Tibial nerve (tissue), 4 donors: Measurements from ENCODE around the gene CELSR1. TPM values are rescaled to one million over a fixed set of nuclear protein-coding genes. Genes with fewer than 3 reads are reported as not detected.

Experiments used
- DNase-seq, 2 donors: peaks; one replicate each; pipeline ENCODE4 v3.0.0-alpha.2; 2019; ENCODE audit warnings: low spot score in 2 of 2
- H3K27ac ChIP-seq, 4 donors: fragments of 200-600 bp; sonication (generic) in 3 of 4; one replicate each; pipeline ENCODE4 v1.5.1; 2017 to 2019; ENCODE audit warnings: mild to moderate bottlenecking in 1 of 4
- H3K27me3 ChIP-seq, 2 donors: fragments of 200-600 bp; sonication (generic) in 1 of 2; one replicate each; pipeline versions ENCODE4 v1.5.1 to v1.6.0; 2017 to 2019
- H3K36me3 ChIP-seq, 3 donors: fragments of 200-600 bp; sonication (generic); one replicate each; pipeline ENCODE4 v1.5.1; 2018 to 2019
- H3K4me1 ChIP-seq, 4 donors: fragments of 200-600 bp; sonication (generic) in 3 of 4; one replicate each; pipeline ENCODE4 v1.5.1; 2017 to 2019
- H3K4me3 ChIP-seq, 4 donors: fragments of 200-600 bp; sonication (generic) in 3 of 4; one replicate each; pipeline ENCODE4 v1.5.1; 2017 to 2019; ENCODE audit warnings: mild to moderate bottlenecking in 1 of 4, moderate library complexity in 1 of 4
- H3K9me3 ChIP-seq, 4 donors: fragments of 200-600 bp; sonication (generic) in 3 of 4; one replicate each; pipeline ENCODE4 v1.5.1; 2017 to 2019
- EP300 ChIP-seq, 2 donors: sonication (generic); formaldehyde crosslinking; IDR thresholded peaks; one replicate each; pipeline ENCODE4 v1.6.1; 2017; ENCODE audit warnings: antibody characterized with exemption in 2 of 2, mild to moderate bottlenecking in 1 of 2
- POLR2A ChIP-seq, 2 donors: fragments of 450-650 bp; IDR thresholded peaks; one replicate each; pipeline ENCODE4 v1.6.1; 2017; ENCODE audit warnings: antibody characterized with exemption in 2 of 2, mild to moderate bottlenecking in 2 of 2, moderate library complexity in 2 of 2
- WGBS, 2 donors: methylation state at CpG; one replicate each; pipeline ENCODE4 v1.1.5; 2018; 5-methylcytosine and 5-hydroxymethylcytosine counted together
- total RNA-seq, 4 donors: library from RNA; depleted of rRNA; stranded (reverse); fragments of >200 nt; gene quantifications; one replicate each; pipeline ENCODE4 v1.1.0, GENCODE V29; 2016
- TF ChIP-seq, protein P1 (sequence below), 5 experiments: fragments of 200-600 bp in 3 of 5; fragments of 450-650 bp in 2 of 5; sonication (generic) in 3 of 5; IDR thresholded peaks; one replicate each; pipeline ENCODE4 v1.5.1; 2016 to 2019; ENCODE audit warnings: antibody characterized with exemption in 5 of 5, mild to moderate bottlenecking in 3 of 5, moderate library complexity in 2 of 5

CELSR1 gene
- total RNA-seq, 4 donors from 2014 or later: 1.0 to 5.9 (median 2.6) TPM

DNA sequence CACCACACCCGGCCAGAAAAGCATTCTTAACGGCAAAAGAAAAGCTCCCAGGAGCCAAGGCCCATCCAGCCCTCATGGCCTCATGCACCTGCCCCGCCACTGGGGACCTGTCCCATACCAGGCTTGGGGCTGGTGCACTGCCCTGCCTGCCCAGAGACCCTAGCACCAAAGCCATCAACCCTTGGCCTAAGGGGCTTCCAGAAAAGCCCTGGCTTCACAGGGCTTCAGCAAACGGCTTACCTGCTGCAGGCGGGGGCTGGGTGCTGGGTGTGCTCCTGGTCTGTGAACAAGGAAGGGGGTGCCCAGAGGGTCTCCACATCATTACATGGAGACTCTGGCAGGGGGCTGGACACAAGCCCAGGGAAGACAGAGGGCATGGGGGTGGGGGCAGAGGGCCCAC lies 89.5 kb downstream of the CELSR1 start:
- Histone ChIP-seq H3K4me3 (no peak overlapping the region), H3K9me3 (no peaks in the 10 kb centered on the region), H3K4me1 (peaks cover 0 to 2% (median 0%) of the 10 kb centered on the region in 4 donors), H3K36me3 (no peaks in the 10 kb centered on the region), H3K27ac (no peak overlapping the region), H3K27me3 (peaks cover 0 to 9% of the 10 kb centered on the region in 2 donors)
- no peak for TF ChIP-seq POLR2A (IDR thresholded peaks at IDR 0.05)
- TF ChIP-seq, protein P1, sequence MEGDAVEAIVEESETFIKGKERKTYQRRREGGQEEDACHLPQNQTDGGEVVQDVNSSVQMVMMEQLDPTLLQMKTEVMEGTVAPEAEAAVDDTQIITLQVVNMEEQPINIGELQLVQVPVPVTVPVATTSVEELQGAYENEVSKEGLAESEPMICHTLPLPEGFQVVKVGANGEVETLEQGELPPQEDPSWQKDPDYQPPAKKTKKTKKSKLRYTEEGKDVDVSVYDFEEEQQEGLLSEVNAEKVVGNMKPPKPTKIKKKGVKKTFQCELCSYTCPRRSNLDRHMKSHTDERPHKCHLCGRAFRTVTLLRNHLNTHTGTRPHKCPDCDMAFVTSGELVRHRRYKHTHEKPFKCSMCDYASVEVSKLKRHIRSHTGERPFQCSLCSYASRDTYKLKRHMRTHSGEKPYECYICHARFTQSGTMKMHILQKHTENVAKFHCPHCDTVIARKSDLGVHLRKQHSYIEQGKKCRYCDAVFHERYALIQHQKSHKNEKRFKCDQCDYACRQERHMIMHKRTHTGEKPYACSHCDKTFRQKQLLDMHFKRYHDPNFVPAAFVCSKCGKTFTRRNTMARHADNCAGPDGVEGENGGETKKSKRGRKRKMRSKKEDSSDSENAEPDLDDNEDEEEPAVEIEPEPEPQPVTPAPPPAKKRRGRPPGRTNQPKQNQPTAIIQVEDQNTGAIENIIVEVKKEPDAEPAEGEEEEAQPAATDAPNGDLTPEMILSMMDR (IDR thresholded peaks at IDR 0.05): no peak
- no peak for TF ChIP-seq EP300 (IDR thresholded peaks at IDR 0.05)
- DNase-seq: no peak
- WGBS, 2 donors: 84 to 93% methylated on average over 5 of the region's 5 CpGs

GRCh38 chr22:46446799-46447198 lies 90.6 kb downstream of the CELSR1 start:
- no peaks in the 10 kb centered on the region for H3K9me3 ChIP-seq
- no peaks in the 10 kb centered on the region for H3K36me3 ChIP-seq
- H3K27me3 ChIP-seq: peaks cover 0 to 9% of the 10 kb centered on the region in 2 donors
- TF ChIP-seq, protein P1 (IDR thresholded peaks at IDR 0.05): no peak
- no peak for TF ChIP-seq POLR2A (IDR thresholded peaks at IDR 0.05)
- WGBS, 2 donors: 57 to 64% methylated on average over 4 of the region's 4 CpGs
- DNase-seq: no peak
- H3K4me1 ChIP-seq: no peaks in the 10 kb centered on the region
- no peak overlapping the region for H3K4me3 ChIP-seq
- no peak overlapping the region for H3K27ac ChIP-seq

DNA sequence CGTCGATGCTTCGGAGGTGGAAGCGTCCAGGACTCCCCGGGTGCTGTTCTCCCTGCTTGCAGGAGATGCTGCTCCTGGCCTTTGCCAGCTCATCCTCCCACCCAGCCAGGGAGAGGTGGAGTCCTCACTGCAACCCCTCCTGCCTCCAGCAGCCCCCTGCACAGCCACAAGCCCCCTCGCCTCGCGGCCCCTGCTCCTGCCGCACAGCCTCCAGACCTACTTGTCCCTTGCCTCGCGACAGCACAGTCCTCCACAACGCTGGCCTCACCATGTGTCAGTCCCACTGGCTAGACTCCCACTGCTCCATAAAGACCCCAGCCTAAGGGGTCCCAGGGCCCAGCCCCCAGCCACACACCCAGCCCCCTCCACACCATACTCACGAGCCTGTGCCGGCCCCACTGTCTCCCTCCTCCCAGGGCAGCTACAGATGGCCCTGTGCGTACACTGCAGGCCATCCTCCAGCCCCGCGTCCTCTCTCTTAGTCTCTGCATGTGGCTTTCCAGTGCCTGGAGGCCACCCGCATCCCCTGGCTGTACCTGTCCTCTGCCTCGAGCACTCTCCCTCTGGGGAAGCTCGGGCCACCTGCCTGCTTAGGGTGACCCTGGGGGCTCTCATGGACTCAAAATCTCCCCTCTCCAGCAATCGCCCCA lies 91.5 kb downstream of the CELSR1 start:
- no peaks in the 10 kb centered on the region for H3K4me1 ChIP-seq
- TF ChIP-seq POLR2A (IDR thresholded peaks at IDR 0.05): no peak
- TF ChIP-seq EP300 (IDR thresholded peaks at IDR 0.05): no peak
- H3K36me3 ChIP-seq: no peaks in the 10 kb centered on the region
- no peak overlapping the region for H3K27ac ChIP-seq
- H3K4me3 ChIP-seq: no peak overlapping the region
- 80 to 88% methylated on average over 20 to 21 of the region's 21 CpGs for WGBS, 2 donors
- peaks cover 0 to 9% of the 10 kb centered on the region in 2 donors for H3K27me3 ChIP-seq
- no peaks in the 10 kb centered on the region for H3K9me3 ChIP-seq
- DNase-seq: no peak

DNA sequence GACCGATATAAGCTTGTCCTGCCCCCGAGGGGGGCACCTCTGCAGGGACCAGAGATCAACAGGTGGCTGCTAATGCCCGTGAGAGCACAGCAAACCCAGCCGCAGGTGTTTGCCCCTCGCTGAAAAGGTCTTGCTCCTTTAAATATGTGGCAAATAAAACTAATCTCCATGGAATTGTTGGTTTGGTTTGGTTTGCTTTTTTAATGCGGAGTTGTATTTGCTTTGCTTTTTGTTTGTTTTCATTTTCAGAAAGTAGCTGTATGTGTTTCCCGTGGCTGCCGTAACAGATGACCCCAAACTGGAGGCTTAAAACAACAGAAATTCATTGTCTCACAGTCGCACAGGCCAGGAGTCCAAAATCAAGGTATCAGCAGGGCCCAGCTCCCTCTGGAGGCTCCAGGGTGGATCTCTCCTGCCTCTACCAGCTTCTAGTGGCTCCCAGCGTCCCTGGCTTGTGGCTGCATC lies 93.0 kb downstream of the CELSR1 start:
- 67 to 77% methylated on average over 10 of the region's 10 CpGs for WGBS, 2 donors
- no peak for DNase-seq

DNA sequence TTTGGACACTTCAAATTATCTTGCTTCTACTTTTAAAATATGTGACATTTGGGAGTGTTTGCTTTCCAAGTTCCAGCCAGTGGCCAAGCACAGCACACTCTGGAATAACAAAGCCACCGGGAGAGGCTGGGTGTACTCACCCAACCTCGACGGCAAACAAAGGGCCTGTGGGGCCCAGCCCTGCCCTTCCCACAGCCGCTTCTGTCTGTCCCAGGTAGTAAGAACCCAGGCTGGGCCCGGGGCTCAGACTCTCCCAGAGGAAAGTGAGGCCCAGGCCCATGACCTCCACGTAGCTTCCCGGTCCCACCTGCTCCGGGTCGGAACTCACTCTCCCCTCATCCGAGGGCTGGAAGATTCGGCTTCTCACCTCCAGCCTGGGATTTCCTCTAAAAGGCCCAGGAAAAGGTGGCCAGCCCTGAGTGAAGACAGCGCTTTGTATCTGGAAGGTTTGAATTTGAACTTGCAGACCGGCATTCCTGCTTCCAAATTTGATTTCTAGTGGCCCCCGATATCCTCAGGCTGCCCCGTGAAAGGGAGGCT lies 93.5 kb downstream of the CELSR1 start:
- 68 to 74% methylated on average over 13 to 15 of the region's 15 CpGs for WGBS, 2 donors
- Histone ChIP-seq H3K9me3 (no peaks in the 10 kb centered on the region), H3K27ac (no peak overlapping the region), H3K36me3 (no peaks in the 10 kb centered on the region), H3K4me1 (no peaks in the 10 kb centered on the region), H3K27me3 (peaks cover 0 to 9% of the 10 kb centered on the region in 2 donors), H3K4me3 (no peak overlapping the region)
- TF ChIP-seq POLR2A (IDR thresholded peaks at IDR 0.05): no peak
- TF ChIP-seq, protein P1 (IDR thresholded peaks at IDR 0.05): no peak
- no peak for TF ChIP-seq EP300 (IDR thresholded peaks at IDR 0.05)
- DNase-seq: no peak

More for the DNA sequence above, 93.0 kb downstream of the CELSR1 start:
- H3K4me3 ChIP-seq: no peak overlapping the region
- no peaks in the 10 kb centered on the region for H3K36me3 ChIP-seq
- no peak for TF ChIP-seq EP300 (IDR thresholded peaks at IDR 0.05)
- no peaks in the 10 kb centered on the region for H3K9me3 ChIP-seq
- no peak overlapping the region for H3K27ac ChIP-seq
- H3K27me3 ChIP-seq: peaks cover 0 to 9% of the 10 kb centered on the region in 2 donors
- no peaks in the 10 kb centered on the region for H3K4me1 ChIP-seq

DNA sequence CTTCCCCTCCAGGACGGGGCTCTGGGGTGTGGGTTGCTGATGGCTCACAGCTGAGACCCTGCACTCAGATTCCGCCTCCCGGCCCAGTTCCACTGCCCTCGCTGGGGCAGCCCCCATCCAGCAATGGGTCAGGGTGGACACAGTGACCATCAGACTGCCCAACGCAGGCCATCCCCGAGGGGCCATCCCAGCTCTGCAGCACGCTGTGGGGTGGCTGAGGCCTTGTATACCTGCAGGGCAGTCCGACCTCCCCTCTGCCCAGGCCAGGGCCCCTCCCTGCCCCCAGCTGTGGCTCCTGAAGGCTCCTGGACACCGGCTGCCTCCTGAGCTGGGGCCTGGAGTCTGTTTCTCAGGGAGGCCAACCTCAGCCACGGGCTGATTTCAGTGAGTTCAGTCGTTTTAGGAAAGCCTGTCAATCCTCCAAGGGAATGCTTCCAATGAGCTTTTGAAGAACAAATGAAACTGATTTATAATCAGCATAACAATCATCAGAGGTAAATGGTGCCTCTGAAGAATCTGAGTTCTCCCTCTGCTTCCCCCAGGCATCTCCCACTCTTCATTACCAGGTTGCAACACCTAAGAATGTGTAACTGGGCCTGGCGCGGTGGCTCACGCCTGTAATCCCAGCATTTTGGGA lies 95.1 kb downstream of the CELSR1 start:
- Histone ChIP-seq H3K9me3 (no peaks in the 10 kb centered on the region), H3K27me3 (peaks cover 0 to 2% of the 10 kb centered on the region in 2 donors), H3K27ac (no peak overlapping the region), H3K4me1 (no peaks in the 10 kb centered on the region), H3K36me3 (no peaks in the 10 kb centered on the region), H3K4me3 (no peak overlapping the region)
- WGBS, 2 donors: 88% methylated on average over 13 to 14 of the region's 14 CpGs
- TF ChIP-seq EP300 (IDR thresholded peaks at IDR 0.05): no peak
- TF ChIP-seq, protein P1 (IDR thresholded peaks at IDR 0.05): no peak
- TF ChIP-seq POLR2A (IDR thresholded peaks at IDR 0.05): no peak
- DNase-seq: no peak
